ENCODE measurements around the gene FKBP15. TPM values are rescaled to one million over a fixed set of nuclear protein-coding genes. Genes with fewer than 3 reads are reported as not detected.

FKBP15 gene
- total and polyA plus RNA-seq, 8 donors = 7.5 to 16.5 (median 10.0) TPM

DNA sequence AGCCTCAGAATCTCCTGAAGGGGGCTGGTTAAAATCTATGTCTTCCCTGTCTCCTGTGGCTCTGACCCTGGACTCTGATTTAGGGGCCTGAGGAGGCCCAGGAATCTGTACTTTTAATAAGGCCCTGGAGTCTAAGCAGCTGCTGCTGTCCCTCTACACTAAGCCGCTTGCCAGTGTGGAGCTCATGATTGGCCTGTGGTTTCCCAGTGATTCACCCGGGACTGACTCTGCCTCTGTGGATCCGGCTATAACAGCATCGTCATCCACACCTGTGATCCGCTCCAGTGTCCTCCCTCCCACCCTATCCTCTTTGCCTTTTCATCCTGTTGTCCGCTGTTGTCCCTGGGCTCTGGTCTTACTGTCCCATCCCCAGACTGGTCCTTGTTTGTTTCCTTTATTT lies 66.6 kb downstream of the FKBP15 start:
- Histone ChIP-seq H3K36me3 (no peaks in the 10 kb centered on the region), H3K4me1 (peaks cover 0 to 14% (median 9%) of the 10 kb centered on the region in 3 donors), H3K9me3 (no peaks in the 10 kb centered on the region), H3K4me3 (no peak overlapping the region), H3K27ac (no peak overlapping the region), H3K27me3 (no peaks in the 10 kb centered on the region)
- TF ChIP-seq, protein P1, sequence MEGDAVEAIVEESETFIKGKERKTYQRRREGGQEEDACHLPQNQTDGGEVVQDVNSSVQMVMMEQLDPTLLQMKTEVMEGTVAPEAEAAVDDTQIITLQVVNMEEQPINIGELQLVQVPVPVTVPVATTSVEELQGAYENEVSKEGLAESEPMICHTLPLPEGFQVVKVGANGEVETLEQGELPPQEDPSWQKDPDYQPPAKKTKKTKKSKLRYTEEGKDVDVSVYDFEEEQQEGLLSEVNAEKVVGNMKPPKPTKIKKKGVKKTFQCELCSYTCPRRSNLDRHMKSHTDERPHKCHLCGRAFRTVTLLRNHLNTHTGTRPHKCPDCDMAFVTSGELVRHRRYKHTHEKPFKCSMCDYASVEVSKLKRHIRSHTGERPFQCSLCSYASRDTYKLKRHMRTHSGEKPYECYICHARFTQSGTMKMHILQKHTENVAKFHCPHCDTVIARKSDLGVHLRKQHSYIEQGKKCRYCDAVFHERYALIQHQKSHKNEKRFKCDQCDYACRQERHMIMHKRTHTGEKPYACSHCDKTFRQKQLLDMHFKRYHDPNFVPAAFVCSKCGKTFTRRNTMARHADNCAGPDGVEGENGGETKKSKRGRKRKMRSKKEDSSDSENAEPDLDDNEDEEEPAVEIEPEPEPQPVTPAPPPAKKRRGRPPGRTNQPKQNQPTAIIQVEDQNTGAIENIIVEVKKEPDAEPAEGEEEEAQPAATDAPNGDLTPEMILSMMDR (IDR thresholded peaks at IDR 0.05) = no peak
- WGBS, 2 donors = 79 to 87% methylated on average over 6 of the region's 6 CpGs
- intact Hi-C loops (cut with DNase I) = no loop called here
- FAIRE-seq = no peak
- no peak for DNase-seq
- ATAC-seq = no peak

DNA sequence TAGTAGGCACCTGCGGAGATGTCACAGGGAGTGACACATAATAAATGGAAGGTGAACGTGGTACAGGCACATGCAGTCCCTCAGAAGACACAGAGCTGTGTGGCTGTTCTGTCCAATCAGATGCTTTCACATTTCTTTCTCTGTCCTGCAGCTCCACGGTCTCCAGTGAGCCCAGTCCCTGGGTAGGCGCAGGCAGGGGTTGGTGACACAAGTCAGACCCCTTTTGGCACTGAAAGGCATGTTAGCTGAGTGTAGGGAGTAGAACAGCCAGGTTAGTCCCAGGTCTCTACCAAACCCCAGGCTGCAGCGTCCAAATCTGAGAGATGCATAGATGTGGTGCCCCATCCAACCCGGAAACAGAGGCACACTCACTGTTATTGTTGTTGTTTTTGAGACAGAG lies 67.5 kb downstream of the FKBP15 start:
- H3K27me3 ChIP-seq = no peaks in the 10 kb centered on the region
- no peaks in the 10 kb centered on the region for H3K36me3 ChIP-seq
- peaks cover 0 to 14% (median 9%) of the 10 kb centered on the region in 3 donors for H3K4me1 ChIP-seq
- ATAC-seq (no peak), DNase-seq (no peak), FAIRE-seq (no peak)
- 68 to 77% methylated on average over 6 of the region's 6 CpGs for WGBS, 2 donors
- H3K27ac ChIP-seq = no peak overlapping the region
- H3K4me3 ChIP-seq = no peak overlapping the region
- H3K9me3 ChIP-seq = no peaks in the 10 kb centered on the region
- intact Hi-C loops (cut with DNase I) = no loop called here
- TF ChIP-seq, protein P1 (IDR thresholded peaks at IDR 0.05) = no peak

DNA sequence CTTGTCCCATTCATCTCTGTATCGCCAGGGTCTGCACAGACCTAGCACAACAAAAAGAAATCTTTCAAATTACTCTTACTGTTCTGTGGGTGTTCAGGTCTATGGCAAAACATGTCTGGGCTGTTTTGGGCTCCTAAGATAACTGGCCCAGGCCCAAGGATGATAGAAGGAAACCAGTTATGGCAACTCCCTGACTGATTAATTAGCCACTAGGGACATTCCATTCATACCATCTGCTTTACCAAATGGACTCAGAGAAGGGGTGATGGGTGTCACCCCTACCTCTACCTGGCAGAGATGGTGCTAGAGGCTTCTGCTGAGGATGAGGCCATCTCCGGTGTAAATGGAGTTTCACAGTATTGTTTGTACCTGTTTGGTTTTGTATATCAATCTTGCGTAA lies 68.4 kb downstream of the FKBP15 start:
- Histone ChIP-seq H3K4me3 (peak overlapping the region in 1 of 4 donors; percentile 86), H3K27me3 (no peaks in the 10 kb centered on the region), H3K36me3 (no peaks in the 10 kb centered on the region), H3K4me1 (peaks cover 0 to 14% (median 9%) of the 10 kb centered on the region in 3 donors), H3K27ac (no peak overlapping the region), H3K9me3 (no peaks in the 10 kb centered on the region)
- ATAC-seq = no peak
- intact Hi-C loops (cut with DNase I) = no loop called here
- 88 to 89% methylated on average over 3 of the region's 3 CpGs for WGBS, 2 donors
- no peak for DNase-seq
- FAIRE-seq = no peak
- TF ChIP-seq, protein P1 (IDR thresholded peaks at IDR 0.05) = no peak

DNA sequence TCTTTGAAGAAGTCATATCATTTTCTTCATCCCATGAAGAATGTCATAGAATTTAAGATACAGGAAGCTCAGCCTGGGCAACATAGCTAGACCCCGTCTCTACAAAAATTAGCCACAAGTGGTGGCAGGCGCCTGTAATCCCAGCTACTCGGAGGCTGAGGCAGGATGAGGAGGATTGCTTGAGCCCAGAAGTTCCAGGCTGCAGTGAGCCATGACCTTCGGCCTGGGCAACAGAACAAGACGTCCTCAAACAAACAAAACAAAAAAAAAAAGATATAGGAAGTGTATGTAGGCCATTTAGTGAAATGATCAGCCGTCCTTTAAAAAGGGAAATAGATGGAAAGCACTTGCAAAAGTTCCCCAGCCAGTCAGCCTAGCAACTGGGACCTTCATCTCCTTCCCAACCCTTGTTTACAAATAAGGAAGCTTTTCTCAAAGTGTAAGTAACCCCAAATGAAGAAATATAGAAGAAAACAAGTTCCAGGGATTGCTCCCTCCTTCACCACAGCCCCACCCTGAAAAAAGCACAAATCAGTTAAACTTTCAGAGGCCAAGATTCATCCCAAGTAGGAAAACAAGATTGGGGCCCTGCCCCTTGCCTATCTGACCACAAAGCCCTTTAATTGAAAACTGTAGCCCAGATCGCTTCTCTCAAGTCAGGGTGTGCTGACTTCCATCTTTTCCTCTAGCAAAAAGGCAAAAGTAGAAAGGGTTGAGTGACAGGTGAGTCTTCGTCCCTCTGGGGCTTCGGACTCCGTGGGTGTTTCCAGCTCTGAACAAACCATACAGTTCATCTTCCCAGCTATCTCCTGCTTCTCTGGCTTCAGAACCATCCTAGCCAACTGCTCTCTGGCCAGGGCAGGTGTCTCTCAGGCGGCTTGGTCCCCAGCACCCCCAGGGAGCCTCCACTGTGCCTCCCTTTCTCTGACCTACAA lies 69.1 kb downstream of the FKBP15 start:
- Histone ChIP-seq H3K4me1 (peaks cover 0 to 14% (median 9%) of the 10 kb centered on the region in 3 donors), H3K4me3 (peak overlapping the region; percentile 72 to 96 (median 90)), H3K36me3 (no peaks in the 10 kb centered on the region), H3K9me3 (no peaks in the 10 kb centered on the region), H3K27me3 (no peaks in the 10 kb centered on the region), H3K27ac (peak overlapping the region in 2 of 4 donors; percentile 71 to 77)
- no peak for FAIRE-seq
- WGBS, 2 donors = 45 to 59% methylated on average over 11 of the region's 11 CpGs
- peak; percentile 3 to 31 (median 16) for ATAC-seq
- TF ChIP-seq, protein P1 (IDR thresholded peaks at IDR 0.05) = no peak
- no peak for DNase-seq
- intact Hi-C loops (cut with DNase I) = no loop called here

Data from pancreas (tissue), 10 donors.